Measurements from ENCODE around the gene ZNF608.
A peak's percentile ranks its signal among the peaks of the same experiment; 100 is the strongest.

- TF ChIP-seq CTCF (conservative IDR thresholded peaks at IDR 0.05 in 1 of 2, IDR thresholded peaks at IDR 0.05 in 1 of 2; ENCODE audit: extremely low read depth in 1 of 2, insufficient read depth in 1 of 2, low read depth in 1 of 2, low read length in 2 of 2) (peak; percentile 2 to 5), EZH2 (IDR thresholded peaks at IDR 0.05; ENCODE audit: borderline replicate concordance, low read length) (no peak)
Measured at GRCh38 chr5:124744170-124744971, 2.1 kb downstream of the ZNF608 start.
